CD14-positive monocyte (primary cell): Measurements from ENCODE around the gene CAMTA1. TPM values are rescaled to one million over a fixed set of nuclear protein-coding genes. Genes with fewer than 3 reads are reported as not detected.

ENCODE experiments used
- DNase-seq, 3 donors: peaks; one replicate each; pipeline ENCODE4 v3.0.0-alpha.2; 2011 to 2022
- H2AFZ ChIP-seq: 2 replicates; pipeline ENCODE4 v1.6.0; 2012; ENCODE audit warnings: mild to moderate bottlenecking, low read depth, low read length, inconsistent platforms; ENCODE audit not compliant: insufficient read depth, poor library complexity, severe bottlenecking
- H3K27ac ChIP-seq, 2 donors: 1 replicate in 1 of 2; 2 replicates in 1 of 2; pipeline ENCODE4 v1.5.1; 2012 to 2013; ENCODE audit warnings: low read length in 2 of 2, control low read depth in 1 of 2, inconsistent platforms in 1 of 2, low read depth in 1 of 2, mild to moderate bottlenecking in 1 of 2
- H3K27me3 ChIP-seq, 2 donors: one replicate each; pipeline versions ENCODE4 v1.6.0 to v1.6.1; 2011 to 2013; ENCODE audit warnings: low read length in 2 of 2; ENCODE audit not compliant: control insufficient read depth in 2 of 2, insufficient read depth in 2 of 2
- H3K36me3 ChIP-seq, 2 donors: replicated peaks in 1 of 2; 1 replicate in 1 of 2; 2 replicates in 1 of 2; pipeline versions ENCODE4 v1.5.1 to v1.6.1; 2012 to 2013; ENCODE audit warnings: low read length in 2 of 2, control low read depth in 1 of 2, inconsistent platforms in 1 of 2, mild to moderate bottlenecking in 1 of 2; ENCODE audit not compliant: insufficient read depth in 2 of 2, control insufficient read depth in 1 of 2
- H3K4me1 ChIP-seq, 2 donors: 1 replicate in 1 of 2; 2 replicates in 1 of 2; pipeline versions ENCODE4 v1.5.1 to v1.6.1; 2012 to 2013; ENCODE audit warnings: low read length in 2 of 2, control low read depth in 1 of 2, inconsistent platforms in 1 of 2, mild to moderate bottlenecking in 1 of 2, moderate library complexity in 1 of 2; ENCODE audit not compliant: insufficient read depth in 2 of 2, control insufficient read depth in 1 of 2
- H3K4me2 ChIP-seq: replicated peaks from 2 replicates; pipeline ENCODE3; 2012; ENCODE audit warnings: low read length, moderate library complexity, mild to moderate bottlenecking; ENCODE audit not compliant: poor library complexity, severe bottlenecking; ENCODE audit errors: extremely low read depth
- H3K4me3 ChIP-seq, 3 experiments: fragments of 200-600 bp in 1 of 3; sonication (generic) in 1 of 3; replicated peaks in 1 of 3; 1 replicate in 2 of 3; 2 replicates in 1 of 3; pipeline ENCODE4 v1.5.1; 2011 to 2013; ENCODE audit warnings: low read length in 3 of 3, mild to moderate bottlenecking in 3 of 3, control low read depth in 2 of 3, low read depth in 2 of 3, inconsistent platforms in 1 of 3, moderate library complexity in 1 of 3
- H3K79me2 ChIP-seq: 2 replicates; pipeline ENCODE4 v1.6.0; 2012; ENCODE audit warnings: mild to moderate bottlenecking, control low read depth, inconsistent platforms, low read length, moderate library complexity; ENCODE audit not compliant: insufficient read depth
- H3K9ac ChIP-seq: 2 replicates; pipeline ENCODE4 v1.6.0; 2017; ENCODE audit warnings: low read length, mild to moderate bottlenecking; ENCODE audit not compliant: insufficient read depth, poor library complexity, severe bottlenecking
- H3K9me3 ChIP-seq, 2 donors: replicated peaks in 1 of 2; 1 replicate in 1 of 2; 2 replicates in 1 of 2; pipeline versions ENCODE4 v1.5.1 to v1.6.1; 2012 to 2013; ENCODE audit warnings: low read length in 2 of 2, control low read depth in 1 of 2; ENCODE audit not compliant: control insufficient read depth in 1 of 2, insufficient read depth in 1 of 2
- H4K20me1 ChIP-seq: 2 replicates; pipeline ENCODE4 v1.6.0; 2012; ENCODE audit warnings: mild to moderate bottlenecking, low read length, control low read depth, moderate library complexity; ENCODE audit not compliant: insufficient read depth
- H3K27ac Mint-ChIP-seq, 7 donors: one replicate each; pipeline ENCODE4 v1.8.0; 2020; ENCODE audit warnings: mild to moderate bottlenecking in 7 of 7, mixed read lengths in 7 of 7, moderate library complexity in 6 of 7, inconsistent platforms in 2 of 7
- H3K27me3 Mint-ChIP-seq, 3 donors: one replicate each; pipeline ENCODE4 v1.8.0; 2021 to 2022; ENCODE audit warnings: low read depth in 3 of 3, mild to moderate bottlenecking in 3 of 3, mixed read lengths in 3 of 3, moderate library complexity in 3 of 3, inconsistent platforms in 1 of 3
- H3K36me3 Mint-ChIP-seq, 2 donors: one replicate each; pipeline ENCODE4 v1.8.0; 2020; ENCODE audit warnings: mixed read lengths in 2 of 2, inconsistent platforms in 1 of 2, mild to moderate bottlenecking in 1 of 2
- H3K4me1 Mint-ChIP-seq: one replicate; pipeline ENCODE4 v1.8.0; 2020; ENCODE audit warnings: mild to moderate bottlenecking, mixed read lengths
- H3K4me3 Mint-ChIP-seq, 2 donors: one replicate each; pipeline ENCODE4 v1.8.0; 2020; ENCODE audit warnings: mild to moderate bottlenecking in 2 of 2, mixed read lengths in 2 of 2, moderate library complexity in 1 of 2
- H3K9me3 Mint-ChIP-seq, 7 donors: one replicate each; pipeline ENCODE4 v1.8.0; 2020 to 2022; ENCODE audit warnings: mixed read lengths in 7 of 7, mild to moderate bottlenecking in 6 of 7, moderate library complexity in 6 of 7, inconsistent platforms in 2 of 7
- WGBS: methylation state at CpG from one replicate; pipeline ENCODE4 v1.1.5; 2013; ENCODE audit warnings: missing lambda C conversion rate; ENCODE audit not compliant: insufficient coverage; 5-methylcytosine and 5-hydroxymethylcytosine counted together
- intact Hi-C, 2 donors: fragments of 100-400 bp; cut with micrococcal nuclease; formaldehyde crosslinking; loops; one replicate each; pipeline versions ENCODE4 v1.15.0 to v1.15.1; 2023
- polyA plus RNA-seq, 3 donors: library from polyadenylated mRNA; depleted of rRNA in 1 of 3; unstranded in 2 of 3; stranded (reverse) in 1 of 3; fragments of 300-500 nt in 2 of 3; fragments of >200 nt in 1 of 3; fragmentation: Illumina TruSeq in 2 of 3; gene quantifications; 1 replicate in 2 of 3; 2 replicates in 1 of 3; pipeline ENCODE4 v1.2.3, GENCODE V29; 2012 to 2021
- TF ChIP-seq, protein P1 (sequence below): fragments of 200-600 bp; IDR thresholded peaks from one replicate; pipeline ENCODE4 v1.8.0; 2022; ENCODE audit warnings: antibody characterized with exemption, mild to moderate bottlenecking

Gene CAMTA1
- polyA plus RNA-seq, 3 donors, result 52.0 to 89.6 (median 78.3) TPM

DNA sequence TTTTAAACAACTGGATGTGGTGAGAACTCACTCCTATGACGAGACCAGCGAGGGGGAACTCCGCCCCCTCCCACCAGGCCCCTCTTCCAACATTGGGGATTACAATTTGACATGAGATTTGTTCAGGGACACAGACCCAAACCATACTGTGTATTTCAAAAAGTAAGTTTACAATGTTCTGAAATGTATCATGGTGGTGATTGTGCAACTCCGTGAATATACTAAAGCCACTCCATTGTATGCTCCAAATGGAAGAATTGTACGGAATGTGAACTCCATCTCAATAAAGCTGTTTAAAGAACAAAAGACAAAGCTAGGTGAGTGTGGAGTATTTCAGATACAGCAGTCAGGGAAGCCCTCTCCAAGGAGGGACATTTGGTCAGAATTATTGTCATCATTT lies 553.8 kb downstream of the CAMTA1 start:
- Mint-ChIP-seq H3K9me3 (peaks cover 0 to 2% (median 0%) of the 10 kb centered on the region in 7 donors), H3K27ac (no peak overlapping the region), H3K27me3 (peaks cover 1 to 3% (median 3%) of the 10 kb centered on the region in 3 donors), H3K4me3 (no peak overlapping the region), H3K36me3 (no peaks in the 10 kb centered on the region), H3K4me1 (no peaks in the 10 kb centered on the region)
- H3K27ac ChIP-seq, result no peak overlapping the region
- intact Hi-C loops, result no loop called here
- no peaks in the 10 kb centered on the region for H3K9me3 ChIP-seq
- no peaks in the 10 kb centered on the region for H3K79me2 ChIP-seq
- no peaks in the 10 kb centered on the region for H4K20me1 ChIP-seq
- H3K27me3 ChIP-seq, result no peaks in the 10 kb centered on the region
- WGBS, result no CpG with 5 or more reads among the region's 5 CpGs
- no peak overlapping the region for H2AFZ ChIP-seq
- H3K36me3 ChIP-seq, result no peaks in the 10 kb centered on the region
- H3K4me2 ChIP-seq, result no peak overlapping the region
- H3K9ac ChIP-seq, result no peak overlapping the region
- H3K4me3 ChIP-seq, result no peak overlapping the region
- no peak for DNase-seq
- no peaks in the 10 kb centered on the region for H3K4me1 ChIP-seq
- TF ChIP-seq, protein P1, sequence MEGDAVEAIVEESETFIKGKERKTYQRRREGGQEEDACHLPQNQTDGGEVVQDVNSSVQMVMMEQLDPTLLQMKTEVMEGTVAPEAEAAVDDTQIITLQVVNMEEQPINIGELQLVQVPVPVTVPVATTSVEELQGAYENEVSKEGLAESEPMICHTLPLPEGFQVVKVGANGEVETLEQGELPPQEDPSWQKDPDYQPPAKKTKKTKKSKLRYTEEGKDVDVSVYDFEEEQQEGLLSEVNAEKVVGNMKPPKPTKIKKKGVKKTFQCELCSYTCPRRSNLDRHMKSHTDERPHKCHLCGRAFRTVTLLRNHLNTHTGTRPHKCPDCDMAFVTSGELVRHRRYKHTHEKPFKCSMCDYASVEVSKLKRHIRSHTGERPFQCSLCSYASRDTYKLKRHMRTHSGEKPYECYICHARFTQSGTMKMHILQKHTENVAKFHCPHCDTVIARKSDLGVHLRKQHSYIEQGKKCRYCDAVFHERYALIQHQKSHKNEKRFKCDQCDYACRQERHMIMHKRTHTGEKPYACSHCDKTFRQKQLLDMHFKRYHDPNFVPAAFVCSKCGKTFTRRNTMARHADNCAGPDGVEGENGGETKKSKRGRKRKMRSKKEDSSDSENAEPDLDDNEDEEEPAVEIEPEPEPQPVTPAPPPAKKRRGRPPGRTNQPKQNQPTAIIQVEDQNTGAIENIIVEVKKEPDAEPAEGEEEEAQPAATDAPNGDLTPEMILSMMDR, result no peak

DNA sequence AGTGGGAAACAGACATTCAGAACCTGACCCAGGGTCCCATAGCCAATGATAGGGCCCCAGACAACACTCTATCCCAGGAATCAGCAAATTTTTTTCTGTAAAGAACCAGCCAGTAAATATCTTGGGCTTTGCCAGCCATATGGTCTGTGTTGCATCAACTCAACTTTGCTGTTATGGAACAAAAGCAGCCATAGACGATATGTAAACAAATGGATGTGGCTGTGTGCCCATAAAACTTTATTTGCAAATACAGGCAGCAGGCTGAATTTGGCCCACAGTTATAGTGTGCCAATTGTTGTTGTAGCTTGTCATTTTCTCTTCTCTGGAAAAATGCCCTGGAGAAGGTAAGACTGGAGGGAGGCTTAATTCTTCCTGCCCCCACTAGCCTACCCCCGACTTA lies 554.7 kb downstream of the CAMTA1 start:
- Histone ChIP-seq H3K4me3 (no peak overlapping the region), H3K27ac (no peak overlapping the region), H3K79me2 (no peaks in the 10 kb centered on the region), H3K4me1 (no peaks in the 10 kb centered on the region), H3K9ac (no peak overlapping the region), H3K36me3 (no peaks in the 10 kb centered on the region), H3K27me3 (no peaks in the 10 kb centered on the region), H2AFZ (no peak overlapping the region), H3K4me2 (no peak overlapping the region), H3K9me3 (no peaks in the 10 kb centered on the region), H4K20me1 (no peaks in the 10 kb centered on the region)
- intact Hi-C loops, result no loop called here
- H3K9me3 Mint-ChIP-seq, result peaks cover 0 to 2% (median 0%) of the 10 kb centered on the region in 7 donors
- DNase-seq, result no peak
- H3K27me3 Mint-ChIP-seq, result peaks cover 1 to 7% (median 3%) of the 10 kb centered on the region in 3 donors
- TF ChIP-seq, protein P1, result no peak
- no peaks in the 10 kb centered on the region for H3K4me1 Mint-ChIP-seq
- no peaks in the 10 kb centered on the region for H3K36me3 Mint-ChIP-seq
- WGBS, result 78% methylated on average over 1 of the region's 2 CpGs
- H3K4me3 Mint-ChIP-seq, result no peak overlapping the region
- no peak overlapping the region for H3K27ac Mint-ChIP-seq
